ENCODE measurements around the gene COMT. TPM values are rescaled to one million over a fixed set of nuclear protein-coding genes. Genes with fewer than 3 reads are reported as not detected.

Gene COMT
- total RNA-seq, 1 experiment from 2014 or later, result 1.7 TPM

- DNase-seq, result no peak
- Histone ChIP-seq H3K36me3 (replicated peaks; ENCODE audit: control insufficient read depth, insufficient read depth, low read length) (peaks cover 5% of the 10 kb centered on the region), H3K27me3 (ENCODE audit: control insufficient read depth, insufficient read depth, low read length) (no peaks in the 10 kb centered on the region), H3K4me3 (ENCODE audit: insufficient read depth, low read depth, low read length) (no peak overlapping the region)
Observed at GRCh38 chr22:19981961-19982920, 40.7 kb downstream of the COMT start.

GRCh38 chr22:19982991-19983578 lies 41.5 kb downstream of the COMT start:
- H3K27me3 ChIP-seq (ENCODE audit: control insufficient read depth, insufficient read depth, low read length), result no peaks in the 10 kb centered on the region
- peaks cover 5% of the 10 kb centered on the region for H3K36me3 ChIP-seq (replicated peaks; ENCODE audit: control insufficient read depth, insufficient read depth, low read length)
- no peak overlapping the region for H3K4me3 ChIP-seq (ENCODE audit: insufficient read depth, low read depth, low read length)
- no peak for DNase-seq

- DNase-seq, result no peak
- Histone ChIP-seq H3K36me3 (replicated peaks; ENCODE audit: control insufficient read depth, insufficient read depth, low read length) (peaks cover 5% of the 10 kb centered on the region), H3K27me3 (ENCODE audit: control insufficient read depth, insufficient read depth, low read length) (no peaks in the 10 kb centered on the region), H3K4me3 (ENCODE audit: insufficient read depth, low read depth, low read length) (no peak overlapping the region)
Observed at GRCh38 chr22:19983741-19984140, 42.2 kb downstream of the COMT start.

GRCh38 chr22:19984201-19984753 lies 42.7 kb downstream of the COMT start:
- H3K4me3 ChIP-seq (ENCODE audit: insufficient read depth, low read depth, low read length), result no peak overlapping the region
- peaks cover 5% of the 10 kb centered on the region for H3K36me3 ChIP-seq (replicated peaks; ENCODE audit: control insufficient read depth, insufficient read depth, low read length)
- DNase-seq, result no peak
- H3K27me3 ChIP-seq (ENCODE audit: control insufficient read depth, insufficient read depth, low read length), result no peaks in the 10 kb centered on the region

- no peak overlapping the region for H3K4me3 ChIP-seq (ENCODE audit: insufficient read depth, low read depth, low read length)
- H3K27me3 ChIP-seq (ENCODE audit: control insufficient read depth, insufficient read depth, low read length), result no peaks in the 10 kb centered on the region
- no peak for DNase-seq
- peaks cover 2% of the 10 kb centered on the region for H3K36me3 ChIP-seq (replicated peaks; ENCODE audit: control insufficient read depth, insufficient read depth, low read length)
Observed at GRCh38 chr22:19984851-19985811, 43.6 kb downstream of the COMT start.

- no peaks in the 10 kb centered on the region; the same call in 1 of the 2 replicates for H3K36me3 ChIP-seq (replicated peaks; ENCODE audit: control insufficient read depth, insufficient read depth, low read length)
- no peak for DNase-seq
- H3K27me3 ChIP-seq (ENCODE audit: control insufficient read depth, insufficient read depth, low read length), result no peaks in the 10 kb centered on the region
- H3K4me3 ChIP-seq (ENCODE audit: insufficient read depth, low read depth, low read length), result peak overlapping the region; percentile 78; the same call in 1 of the 2 replicates
Observed at GRCh38 chr22:19986011-19986409, 44.4 kb downstream of the COMT start.

GRCh38 chr22:19986410-19987341 lies 45.1 kb downstream of the COMT start:
- H3K27me3 ChIP-seq (ENCODE audit: control insufficient read depth, insufficient read depth, low read length), result no peaks in the 10 kb centered on the region
- H3K4me3 ChIP-seq (ENCODE audit: insufficient read depth, low read depth, low read length), result peak overlapping the region; percentile 78
- no peaks in the 10 kb centered on the region; the same call in 1 of the 2 replicates for H3K36me3 ChIP-seq (replicated peaks; ENCODE audit: control insufficient read depth, insufficient read depth, low read length)
- DNase-seq, result peak; percentile 100

- no peaks in the 10 kb centered on the region for H3K36me3 ChIP-seq (replicated peaks; ENCODE audit: control insufficient read depth, insufficient read depth, low read length)
- no peak for DNase-seq
- H3K4me3 ChIP-seq (ENCODE audit: insufficient read depth, low read depth, low read length), result no peak overlapping the region
- no peaks in the 10 kb centered on the region for H3K27me3 ChIP-seq (ENCODE audit: control insufficient read depth, insufficient read depth, low read length)
Observed at GRCh38 chr22:19987394-19988306, 46.1 kb downstream of the COMT start.

GRCh38 chr22:19988331-19988808 lies 46.8 kb downstream of the COMT start:
- peak; percentile 63 for DNase-seq
- no peaks in the 10 kb centered on the region for H3K27me3 ChIP-seq (ENCODE audit: control insufficient read depth, insufficient read depth, low read length)
- no peak overlapping the region for H3K4me3 ChIP-seq (ENCODE audit: insufficient read depth, low read depth, low read length)
- no peaks in the 10 kb centered on the region for H3K36me3 ChIP-seq (replicated peaks; ENCODE audit: control insufficient read depth, insufficient read depth, low read length)

GRCh38 chr22:19988965-19989724 lies 47.6 kb downstream of the COMT start:
- no peaks in the 10 kb centered on the region for H3K36me3 ChIP-seq (replicated peaks; ENCODE audit: control insufficient read depth, insufficient read depth, low read length)
- no peak for DNase-seq
- no peak overlapping the region for H3K4me3 ChIP-seq (ENCODE audit: insufficient read depth, low read depth, low read length)
- no peaks in the 10 kb centered on the region for H3K27me3 ChIP-seq (ENCODE audit: control insufficient read depth, insufficient read depth, low read length)

GRCh38 chr22:19989725-19990067 lies 48.1 kb downstream of the COMT start:
- no peak overlapping the region for H3K4me3 ChIP-seq (ENCODE audit: insufficient read depth, low read depth, low read length)
- DNase-seq, result no peak
- no peaks in the 10 kb centered on the region for H3K36me3 ChIP-seq (replicated peaks; ENCODE audit: control insufficient read depth, insufficient read depth, low read length)
- H3K27me3 ChIP-seq (ENCODE audit: control insufficient read depth, insufficient read depth, low read length), result no peaks in the 10 kb centered on the region

- Histone ChIP-seq H3K27me3 (ENCODE audit: control insufficient read depth, insufficient read depth, low read length) (no peaks in the 10 kb centered on the region), H3K36me3 (replicated peaks; ENCODE audit: control insufficient read depth, insufficient read depth, low read length) (no peaks in the 10 kb centered on the region), H3K4me3 (ENCODE audit: insufficient read depth, low read depth, low read length) (no peak overlapping the region)
- no peak for DNase-seq
Observed at GRCh38 chr22:19990188-19990587, 48.6 kb downstream of the COMT start.

All from H7 (cell line).